ENCODE results near the gene BTNL8. TPM values are rescaled to one million over a fixed set of nuclear protein-coding genes. Genes with fewer than 3 reads are reported as not detected.

BTNL8 gene
- 0.06 TPM in 1 of 5 replicates, not detected in the others for total RNA-seq (2022; extraction: Qiagen RNA extraction)

DNA sequence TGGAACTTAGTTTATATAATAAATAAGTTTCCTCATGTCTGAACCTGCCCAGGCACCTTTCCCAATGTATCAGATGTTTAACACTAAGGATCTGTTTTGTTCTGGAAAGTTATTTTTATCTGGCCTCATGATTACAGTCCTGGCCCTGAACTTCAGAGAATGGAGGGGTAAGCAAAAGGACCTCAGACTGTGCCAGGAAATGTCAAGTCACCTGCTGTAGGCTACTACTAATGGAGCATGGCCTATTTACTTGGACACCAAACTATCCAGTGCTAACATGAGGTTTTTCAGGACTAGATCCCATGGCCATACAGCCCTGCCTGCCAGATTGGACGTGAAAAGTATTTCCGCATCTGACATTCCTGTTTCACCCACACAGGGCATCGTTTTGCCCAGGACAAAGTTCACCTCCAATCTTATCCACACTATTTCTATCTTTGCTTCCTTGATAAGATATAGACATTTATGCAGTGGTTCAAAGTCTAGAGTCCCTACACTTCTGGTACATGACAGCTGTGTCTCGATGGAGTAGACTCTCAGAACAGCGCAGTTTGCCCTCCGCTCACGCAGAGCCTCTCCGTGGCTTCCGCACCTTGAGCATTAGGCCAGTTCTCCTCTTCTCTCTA is at the start of gene BTNL8:
TSS of gene BTNL8 (plus strand) at position 539 of the 626 bp plus-strand sequence. CDS start 152 bp downstream, outside the sequence.

DNA sequence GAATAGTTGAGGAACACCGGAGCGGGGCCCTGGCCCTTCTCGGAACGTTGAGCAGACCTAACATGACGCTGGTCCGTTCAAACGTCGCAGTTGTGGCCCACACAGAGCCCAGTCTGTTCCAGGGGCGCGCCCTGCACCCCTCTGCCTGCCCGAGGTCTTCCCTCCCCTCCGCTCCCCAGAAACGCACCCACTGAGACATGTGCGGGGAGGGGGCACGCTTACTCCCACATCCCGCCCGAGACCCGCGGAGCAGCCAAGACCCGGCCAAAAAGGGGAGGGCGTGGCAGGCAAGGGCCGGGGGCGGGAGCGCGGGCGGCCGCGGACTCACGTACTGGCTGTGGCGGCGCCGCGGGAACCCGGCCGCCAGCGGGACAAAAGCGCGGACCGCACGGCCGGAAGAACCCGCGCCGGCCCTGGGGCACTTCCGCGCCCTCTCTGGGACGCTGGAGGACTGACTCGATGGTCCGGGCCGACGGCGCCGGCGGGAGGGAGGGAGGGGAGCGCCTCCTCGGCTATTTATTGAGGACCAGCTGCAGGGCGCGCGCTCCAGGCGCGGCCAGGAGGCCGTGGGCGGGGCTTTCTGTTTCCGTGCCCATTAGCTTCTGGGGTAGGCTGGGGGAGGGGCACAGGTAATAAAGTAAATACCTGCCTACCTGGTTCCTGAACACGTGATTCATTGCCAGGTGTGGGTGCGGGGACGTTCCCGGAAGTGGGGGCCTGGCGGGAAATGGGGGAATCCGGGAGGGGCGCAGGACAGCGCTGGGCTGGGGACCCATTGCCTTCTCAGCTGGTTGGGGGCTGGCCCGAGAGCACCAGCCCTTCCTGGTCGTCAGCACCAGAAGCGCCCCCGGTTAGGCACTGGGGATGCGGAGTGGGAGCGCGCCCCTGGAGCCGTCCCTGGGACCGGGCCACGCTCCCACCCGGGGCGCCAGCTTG is 37.8 kb upstream of the BTNL8 start, which contains the start of gene ZFP62:
TSS of gene ZFP62 (minus strand) at position 390 of the 936 bp plus-strand sequence. CDS start at position 333, 57 bp downstream.

GRCh38 chr5:180988592-180988991 is 89.6 kb downstream of the BTNL8 start, which contains the start of gene BTNL3:
TSS of gene BTNL3 (plus strand) at chr5:180988846. CDS start at chr5:180989029, 183 bp downstream.

Other genes starting within 250 kb of the BTNL8 start
- gene FLT4, start 249.6 kb upstream of the BTNL8 start, total RNA-seq (2022; extraction: Qiagen RNA extraction): 3.4 to 4.3 TPM (median 3.6 TPM) in 5 replicates
- gene OR2Y1, start 159.1 kb upstream of the BTNL8 start, total RNA-seq (2022; extraction: Qiagen RNA extraction): not detected in 5 replicates
- 76.3 to 88.5 TPM (median 86.7 TPM) in 5 replicates for gene MGAT1, start 96.4 kb upstream of the BTNL8 start, total RNA-seq (2022; extraction: Qiagen RNA extraction)
- gene ZFP62, start 37.9 kb upstream of the BTNL8 start, total RNA-seq (2022; extraction: Qiagen RNA extraction): 7.2 to 9.3 TPM (median 8.2 TPM) in 5 replicates
- not detected in 5 replicates for gene BTNL3, start 89.7 kb downstream of the BTNL8 start, total RNA-seq (2022; extraction: Qiagen RNA extraction)
- 0.70 to 1.1 TPM (median 0.84 TPM) in 5 replicates for gene BTNL9, start 141.1 kb downstream of the BTNL8 start, total RNA-seq (2022; extraction: Qiagen RNA extraction)
- gene OR2V1, start 232.0 kb downstream of the BTNL8 start, total RNA-seq (2022; extraction: Qiagen RNA extraction): not detected in 5 replicates
- not detected in 5 replicates for gene OR2V2, start 248.4 kb downstream of the BTNL8 start, total RNA-seq (2022; extraction: Qiagen RNA extraction)